ENCODE results near the gene VIPR1.

GRCh38 chr3:42581400-42581708 lies 78.9 kb downstream of the VIPR1 start:
- no peak for TF ChIP-seq CTCF (IDR thresholded peaks at IDR 0.05)
- no peak for TF ChIP-seq POLR2A (IDR thresholded peaks at IDR 0.05)
- TF ChIP-seq EP300 (IDR thresholded peaks at IDR 0.05; ENCODE audit: low read depth), result no peak
- no peak for TF ChIP-seq POLR2AphosphoS5 (IDR thresholded peaks at IDR 0.05)
